ENCODE measurements around the gene ARRB1. TPM values are rescaled to one million over a fixed set of nuclear protein-coding genes. Genes with fewer than 3 reads are reported as not detected.
A peak's percentile ranks its signal among the peaks of the same experiment; 100 is the strongest.

ARRB1 gene
- total and polyA plus RNA-seq, 2 of the 13 experiments (the other 11 are each of a cell fraction or from before 2014, with no cell fraction given) = 22.5 to 35.7 TPM

DNA sequence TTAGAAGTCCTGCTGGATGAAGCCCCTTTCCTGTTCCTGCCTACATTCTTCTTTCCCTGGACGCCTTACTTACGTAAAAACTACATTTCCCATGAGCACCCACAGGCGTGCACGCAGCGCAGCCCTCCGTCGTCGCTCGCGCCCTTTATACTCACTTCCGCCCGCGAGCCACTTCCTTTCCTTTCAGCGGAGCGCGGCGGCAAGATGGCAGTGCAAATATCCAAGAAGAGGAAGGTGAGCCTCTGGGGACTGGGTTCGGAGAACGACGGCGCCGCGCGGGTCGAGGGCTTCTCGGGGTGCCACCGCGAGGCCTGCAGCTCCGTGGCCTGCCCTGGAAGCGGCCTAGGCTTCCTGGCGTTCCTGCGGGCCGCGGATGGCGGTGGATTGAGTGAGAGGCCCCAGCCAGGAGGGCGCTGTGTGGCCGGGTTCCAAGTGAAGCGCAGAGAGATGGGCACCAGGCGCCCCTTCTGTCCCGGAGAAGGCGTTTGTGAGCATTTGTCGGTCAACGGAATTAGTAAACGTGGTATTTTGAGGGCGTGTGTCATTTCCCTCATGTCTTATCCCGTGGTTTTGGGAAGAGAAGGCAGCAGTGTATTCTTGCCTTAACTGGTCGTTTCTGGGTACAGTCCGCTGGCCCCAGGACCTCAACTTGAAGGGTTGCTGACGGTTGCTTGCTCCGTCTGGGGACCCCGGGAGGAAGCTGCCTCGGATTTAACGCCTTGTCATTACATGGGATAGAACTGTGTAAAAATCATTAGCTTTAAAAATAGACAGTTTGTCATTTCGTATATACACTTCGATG lies 48.1 kb upstream of the ARRB1 start, which contains the start of gene RPS3 (continued):
- TF ChIP-seq, protein P1, sequence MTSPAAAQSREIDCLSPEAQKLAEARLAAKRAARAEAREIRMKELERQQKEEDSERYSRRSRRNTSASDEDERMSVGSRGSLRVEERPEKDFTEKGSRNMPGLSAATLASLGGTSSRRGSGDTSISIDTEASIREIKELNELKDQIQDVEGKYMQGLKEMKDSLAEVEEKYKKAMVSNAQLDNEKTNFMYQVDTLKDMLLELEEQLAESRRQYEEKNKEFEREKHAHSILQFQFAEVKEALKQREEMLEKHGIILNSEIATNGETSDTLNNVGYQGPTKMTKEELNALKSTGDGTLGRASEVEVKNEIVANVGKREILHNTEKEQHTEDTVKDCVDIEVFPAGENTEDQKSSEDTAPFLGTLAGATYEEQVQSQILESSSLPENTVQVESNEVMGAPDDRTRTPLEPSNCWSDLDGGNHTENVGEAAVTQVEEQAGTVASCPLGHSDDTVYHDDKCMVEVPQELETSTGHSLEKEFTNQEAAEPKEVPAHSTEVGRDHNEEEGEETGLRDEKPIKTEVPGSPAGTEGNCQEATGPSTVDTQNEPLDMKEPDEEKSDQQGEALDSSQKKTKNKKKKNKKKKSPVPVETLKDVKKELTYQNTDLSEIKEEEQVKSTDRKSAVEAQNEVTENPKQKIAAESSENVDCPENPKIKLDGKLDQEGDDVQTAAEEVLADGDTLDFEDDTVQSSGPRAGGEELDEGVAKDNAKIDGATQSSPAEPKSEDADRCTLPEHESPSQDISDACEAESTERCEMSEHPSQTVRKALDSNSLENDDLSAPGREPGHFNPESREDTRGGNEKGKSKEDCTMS (CRISPR knock-in tag; conservative IDR thresholded peaks at IDR 0.05) = 0 out of 2 replicates have a peak, but pooled peaks have one; percentile 12
- TF ChIP-seq, protein P2, sequence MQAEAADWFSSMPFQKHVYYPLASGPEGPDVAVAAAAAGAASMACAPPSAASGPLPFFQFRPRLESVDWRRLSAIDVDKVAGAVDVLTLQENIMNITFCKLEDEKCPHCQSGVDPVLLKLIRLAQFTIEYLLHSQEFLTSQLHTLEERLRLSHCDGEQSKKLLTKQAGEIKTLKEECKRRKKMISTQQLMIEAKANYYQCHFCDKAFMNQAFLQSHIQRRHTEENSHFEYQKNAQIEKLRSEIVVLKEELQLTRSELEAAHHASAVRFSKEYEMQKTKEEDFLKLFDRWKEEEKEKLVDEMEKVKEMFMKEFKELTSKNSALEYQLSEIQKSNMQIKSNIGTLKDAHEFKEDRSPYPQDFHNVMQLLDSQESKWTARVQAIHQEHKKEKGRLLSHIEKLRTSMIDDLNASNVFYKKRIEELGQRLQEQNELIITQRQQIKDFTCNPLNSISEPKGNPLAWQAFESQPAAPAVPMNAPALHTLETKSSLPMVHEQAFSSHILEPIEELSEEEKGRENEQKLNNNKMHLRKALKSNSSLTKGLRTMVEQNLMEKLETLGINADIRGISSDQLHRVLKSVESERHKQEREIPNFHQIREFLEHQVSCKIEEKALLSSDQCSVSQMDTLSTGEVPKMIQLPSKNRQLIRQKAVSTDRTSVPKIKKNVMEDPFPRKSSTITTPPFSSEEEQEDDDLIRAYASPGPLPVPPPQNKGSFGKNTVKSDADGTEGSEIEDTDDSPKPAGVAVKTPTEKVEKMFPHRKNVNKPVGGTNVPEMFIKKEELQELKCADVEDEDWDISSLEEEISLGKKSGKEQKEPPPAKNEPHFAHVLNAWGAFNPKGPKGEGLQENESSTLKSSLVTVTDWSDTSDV (CRISPR knock-in tag; IDR thresholded peaks at IDR 0.05) = peak; percentile 81; the same call in 1 of the 2 replicates
- TF ChIP-seq SCMH1 (CRISPR knock-in tag; IDR thresholded peaks at IDR 0.05; ENCODE audit: borderline replicate concordance) (no peak), ZZZ3 (CRISPR knock-in tag; IDR thresholded peaks at IDR 0.05; ENCODE audit: borderline replicate concordance) (peak; percentile 100), RARG (CRISPR knock-in tag; IDR thresholded peaks at IDR 0.05; ENCODE audit: low read depth) (peak; percentile 89; the same call in 1 of the 2 replicates), ZBTB7B (CRISPR knock-in tag; IDR thresholded peaks at IDR 0.05) (0 out of 2 replicates have a peak, but pooled peaks have one; percentile 32), ATF1 (CRISPR knock-in tag; IDR thresholded peaks at IDR 0.05) (peak; percentile 96), CCAR2 (optimal IDR thresholded peaks at IDR 0.05; ENCODE audit: low read depth, low read length) (no peak), MED1 (CRISPR knock-in tag; IDR thresholded peaks at IDR 0.05) (peak; percentile 71), MED13 (CRISPR knock-in tag; IDR thresholded peaks at IDR 0.05) (peak; percentile 70), ZEB1 (IDR thresholded peaks at IDR 0.05; ENCODE audit: insufficient replicate concordance, low read depth) (peak; percentile 40), MYC (CRISPR knock-in tag; IDR thresholded peaks at IDR 0.05; ENCODE audit: borderline replicate concordance) (peak; percentile 99), ZKSCAN8 (CRISPR knock-in tag; IDR thresholded peaks at IDR 0.05; ENCODE audit: borderline replicate concordance) (peak; percentile 72; the same call in 1 of the 2 replicates), MTA3 (CRISPR knock-in tag; IDR thresholded peaks at IDR 0.05) (no peak), ZNF17 (CRISPR knock-in tag; IDR thresholded peaks at IDR 0.05) (no peak)
- TF ChIP-seq, protein P3, sequence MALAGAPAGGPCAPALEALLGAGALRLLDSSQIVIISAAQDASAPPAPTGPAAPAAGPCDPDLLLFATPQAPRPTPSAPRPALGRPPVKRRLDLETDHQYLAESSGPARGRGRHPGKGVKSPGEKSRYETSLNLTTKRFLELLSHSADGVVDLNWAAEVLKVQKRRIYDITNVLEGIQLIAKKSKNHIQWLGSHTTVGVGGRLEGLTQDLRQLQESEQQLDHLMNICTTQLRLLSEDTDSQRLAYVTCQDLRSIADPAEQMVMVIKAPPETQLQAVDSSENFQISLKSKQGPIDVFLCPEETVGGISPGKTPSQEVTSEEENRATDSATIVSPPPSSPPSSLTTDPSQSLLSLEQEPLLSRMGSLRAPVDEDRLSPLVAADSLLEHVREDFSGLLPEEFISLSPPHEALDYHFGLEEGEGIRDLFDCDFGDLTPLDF (CRISPR knock-in tag; IDR thresholded peaks at IDR 0.05) = peak; percentile 96
- TF ChIP-seq, protein P4, sequence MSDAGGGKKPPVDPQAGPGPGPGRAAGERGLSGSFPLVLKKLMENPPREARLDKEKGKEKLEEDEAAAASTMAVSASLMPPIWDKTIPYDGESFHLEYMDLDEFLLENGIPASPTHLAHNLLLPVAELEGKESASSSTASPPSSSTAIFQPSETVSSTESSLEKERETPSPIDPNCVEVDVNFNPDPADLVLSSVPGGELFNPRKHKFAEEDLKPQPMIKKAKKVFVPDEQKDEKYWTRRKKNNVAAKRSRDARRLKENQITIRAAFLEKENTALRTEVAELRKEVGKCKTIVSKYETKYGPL (CRISPR knock-in tag; IDR thresholded peaks at IDR 0.05) = peak; percentile 56; the same call in 1 of the 2 replicates
- TF ChIP-seq, protein P5, sequence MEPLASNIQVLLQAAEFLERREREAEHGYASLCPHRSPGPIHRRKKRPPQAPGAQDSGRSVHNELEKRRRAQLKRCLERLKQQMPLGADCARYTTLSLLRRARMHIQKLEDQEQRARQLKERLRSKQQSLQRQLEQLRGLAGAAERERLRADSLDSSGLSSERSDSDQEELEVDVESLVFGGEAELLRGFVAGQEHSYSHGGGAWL (CRISPR knock-in tag; IDR thresholded peaks at IDR 0.05) = peak; percentile 89
- TF ChIP-seq, protein P6, sequence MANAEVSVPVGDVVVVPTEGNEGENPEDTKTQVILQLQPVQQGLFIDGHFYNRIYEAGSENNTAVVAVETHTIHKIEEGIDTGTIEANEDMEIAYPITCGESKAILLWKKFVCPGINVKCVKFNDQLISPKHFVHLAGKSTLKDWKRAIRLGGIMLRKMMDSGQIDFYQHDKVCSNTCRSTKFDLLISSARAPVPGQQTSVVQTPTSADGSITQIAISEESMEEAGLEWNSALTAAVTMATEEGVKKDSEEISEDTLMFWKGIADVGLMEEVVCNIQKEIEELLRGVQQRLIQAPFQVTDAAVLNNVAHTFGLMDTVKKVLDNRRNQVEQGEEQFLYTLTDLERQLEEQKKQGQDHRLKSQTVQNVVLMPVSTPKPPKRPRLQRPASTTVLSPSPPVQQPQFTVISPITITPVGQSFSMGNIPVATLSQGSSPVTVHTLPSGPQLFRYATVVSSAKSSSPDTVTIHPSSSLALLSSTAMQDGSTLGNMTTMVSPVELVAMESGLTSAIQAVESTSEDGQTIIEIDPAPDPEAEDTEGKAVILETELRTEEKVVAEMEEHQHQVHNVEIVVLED (CRISPR knock-in tag; IDR thresholded peaks at IDR 0.05; ENCODE audit: borderline replicate concordance) = peak; percentile 100
